ENCODE measurements around the gene TSPO. TPM values are rescaled to one million over a fixed set of nuclear protein-coding genes. Genes with fewer than 3 reads are reported as not detected.

Gene TSPO
- total and polyA plus RNA-seq, 9 of the 15 experiments (the other 6 are each of a cell fraction or from before 2014, with no cell fraction given): 4.9 to 126 (median 25.3) TPM

DNA sequence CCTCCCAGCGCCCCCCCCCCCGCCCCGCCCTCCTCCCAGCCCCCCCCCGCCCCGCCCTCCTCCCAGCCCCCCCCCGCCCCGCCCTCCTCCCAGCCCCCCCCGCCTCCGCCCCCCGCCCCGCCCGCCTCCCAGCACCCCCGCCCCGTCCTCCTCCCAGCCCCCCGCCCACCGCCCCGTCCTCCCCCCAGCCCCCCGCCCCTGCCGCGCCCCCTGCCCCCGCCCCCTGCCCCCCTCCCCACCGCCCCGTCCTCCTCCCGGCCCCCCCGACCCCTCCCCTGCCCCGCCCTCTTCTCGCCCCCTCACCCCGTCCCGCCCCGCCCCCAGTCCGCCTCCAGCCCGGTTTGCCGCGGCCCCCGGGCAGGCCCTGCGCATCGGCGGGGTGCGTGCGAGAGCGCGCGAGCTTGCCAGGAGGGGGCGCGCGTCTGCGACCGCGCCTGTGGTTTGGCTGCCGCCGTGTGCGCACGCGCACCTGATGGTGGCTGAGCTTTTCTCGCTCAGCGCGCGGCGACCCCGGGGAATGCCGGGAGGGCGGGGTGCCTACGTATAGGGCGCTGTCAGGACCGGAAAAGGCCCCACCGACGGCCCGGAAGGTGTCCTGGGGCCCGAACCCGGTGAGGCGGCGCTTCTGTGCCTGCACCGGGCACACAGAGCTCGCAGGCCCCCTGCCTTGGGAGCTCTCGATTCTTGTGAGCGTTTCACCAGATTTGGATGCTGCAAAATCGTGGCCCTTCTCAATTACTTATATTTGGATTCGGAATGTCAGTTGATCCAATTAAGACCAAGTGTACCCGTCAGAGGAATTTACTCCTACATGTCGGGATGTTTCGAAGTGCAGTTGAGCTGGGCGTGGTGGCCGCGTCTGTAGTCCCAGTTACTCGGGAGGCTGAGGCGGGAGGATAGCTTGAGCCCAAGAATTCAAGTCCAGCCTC is 36.1 kb downstream of the TSPO start (continued):
- TF ChIP-seq, protein P1, sequence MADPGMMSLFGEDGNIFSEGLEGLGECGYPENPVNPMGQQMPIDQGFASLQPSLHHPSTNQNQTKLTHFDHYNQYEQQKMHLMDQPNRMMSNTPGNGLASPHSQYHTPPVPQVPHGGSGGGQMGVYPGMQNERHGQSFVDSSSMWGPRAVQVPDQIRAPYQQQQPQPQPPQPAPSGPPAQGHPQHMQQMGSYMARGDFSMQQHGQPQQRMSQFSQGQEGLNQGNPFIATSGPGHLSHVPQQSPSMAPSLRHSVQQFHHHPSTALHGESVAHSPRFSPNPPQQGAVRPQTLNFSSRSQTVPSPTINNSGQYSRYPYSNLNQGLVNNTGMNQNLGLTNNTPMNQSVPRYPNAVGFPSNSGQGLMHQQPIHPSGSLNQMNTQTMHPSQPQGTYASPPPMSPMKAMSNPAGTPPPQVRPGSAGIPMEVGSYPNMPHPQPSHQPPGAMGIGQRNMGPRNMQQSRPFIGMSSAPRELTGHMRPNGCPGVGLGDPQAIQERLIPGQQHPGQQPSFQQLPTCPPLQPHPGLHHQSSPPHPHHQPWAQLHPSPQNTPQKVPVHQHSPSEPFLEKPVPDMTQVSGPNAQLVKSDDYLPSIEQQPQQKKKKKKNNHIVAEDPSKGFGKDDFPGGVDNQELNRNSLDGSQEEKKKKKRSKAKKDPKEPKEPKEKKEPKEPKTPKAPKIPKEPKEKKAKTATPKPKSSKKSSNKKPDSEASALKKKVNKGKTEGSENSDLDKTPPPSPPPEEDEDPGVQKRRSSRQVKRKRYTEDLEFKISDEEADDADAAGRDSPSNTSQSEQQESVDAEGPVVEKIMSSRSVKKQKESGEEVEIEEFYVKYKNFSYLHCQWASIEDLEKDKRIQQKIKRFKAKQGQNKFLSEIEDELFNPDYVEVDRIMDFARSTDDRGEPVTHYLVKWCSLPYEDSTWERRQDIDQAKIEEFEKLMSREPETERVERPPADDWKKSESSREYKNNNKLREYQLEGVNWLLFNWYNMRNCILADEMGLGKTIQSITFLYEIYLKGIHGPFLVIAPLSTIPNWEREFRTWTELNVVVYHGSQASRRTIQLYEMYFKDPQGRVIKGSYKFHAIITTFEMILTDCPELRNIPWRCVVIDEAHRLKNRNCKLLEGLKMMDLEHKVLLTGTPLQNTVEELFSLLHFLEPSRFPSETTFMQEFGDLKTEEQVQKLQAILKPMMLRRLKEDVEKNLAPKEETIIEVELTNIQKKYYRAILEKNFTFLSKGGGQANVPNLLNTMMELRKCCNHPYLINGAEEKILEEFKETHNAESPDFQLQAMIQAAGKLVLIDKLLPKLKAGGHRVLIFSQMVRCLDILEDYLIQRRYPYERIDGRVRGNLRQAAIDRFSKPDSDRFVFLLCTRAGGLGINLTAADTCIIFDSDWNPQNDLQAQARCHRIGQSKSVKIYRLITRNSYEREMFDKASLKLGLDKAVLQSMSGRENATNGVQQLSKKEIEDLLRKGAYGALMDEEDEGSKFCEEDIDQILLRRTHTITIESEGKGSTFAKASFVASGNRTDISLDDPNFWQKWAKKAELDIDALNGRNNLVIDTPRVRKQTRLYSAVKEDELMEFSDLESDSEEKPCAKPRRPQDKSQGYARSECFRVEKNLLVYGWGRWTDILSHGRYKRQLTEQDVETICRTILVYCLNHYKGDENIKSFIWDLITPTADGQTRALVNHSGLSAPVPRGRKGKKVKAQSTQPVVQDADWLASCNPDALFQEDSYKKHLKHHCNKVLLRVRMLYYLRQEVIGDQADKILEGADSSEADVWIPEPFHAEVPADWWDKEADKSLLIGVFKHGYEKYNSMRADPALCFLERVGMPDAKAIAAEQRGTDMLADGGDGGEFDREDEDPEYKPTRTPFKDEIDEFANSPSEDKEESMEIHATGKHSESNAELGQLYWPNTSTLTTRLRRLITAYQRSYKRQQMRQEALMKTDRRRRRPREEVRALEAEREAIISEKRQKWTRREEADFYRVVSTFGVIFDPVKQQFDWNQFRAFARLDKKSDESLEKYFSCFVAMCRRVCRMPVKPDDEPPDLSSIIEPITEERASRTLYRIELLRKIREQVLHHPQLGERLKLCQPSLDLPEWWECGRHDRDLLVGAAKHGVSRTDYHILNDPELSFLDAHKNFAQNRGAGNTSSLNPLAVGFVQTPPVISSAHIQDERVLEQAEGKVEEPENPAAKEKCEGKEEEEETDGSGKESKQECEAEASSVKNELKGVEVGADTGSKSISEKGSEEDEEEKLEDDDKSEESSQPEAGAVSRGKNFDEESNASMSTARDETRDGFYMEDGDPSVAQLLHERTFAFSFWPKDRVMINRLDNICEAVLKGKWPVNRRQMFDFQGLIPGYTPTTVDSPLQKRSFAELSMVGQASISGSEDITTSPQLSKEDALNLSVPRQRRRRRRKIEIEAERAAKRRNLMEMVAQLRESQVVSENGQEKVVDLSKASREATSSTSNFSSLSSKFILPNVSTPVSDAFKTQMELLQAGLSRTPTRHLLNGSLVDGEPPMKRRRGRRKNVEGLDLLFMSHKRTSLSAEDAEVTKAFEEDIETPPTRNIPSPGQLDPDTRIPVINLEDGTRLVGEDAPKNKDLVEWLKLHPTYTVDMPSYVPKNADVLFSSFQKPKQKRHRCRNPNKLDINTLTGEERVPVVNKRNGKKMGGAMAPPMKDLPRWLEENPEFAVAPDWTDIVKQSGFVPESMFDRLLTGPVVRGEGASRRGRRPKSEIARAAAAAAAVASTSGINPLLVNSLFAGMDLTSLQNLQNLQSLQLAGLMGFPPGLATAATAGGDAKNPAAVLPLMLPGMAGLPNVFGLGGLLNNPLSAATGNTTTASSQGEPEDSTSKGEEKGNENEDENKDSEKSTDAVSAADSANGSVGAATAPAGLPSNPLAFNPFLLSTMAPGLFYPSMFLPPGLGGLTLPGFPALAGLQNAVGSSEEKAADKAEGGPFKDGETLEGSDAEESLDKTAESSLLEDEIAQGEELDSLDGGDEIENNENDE (IDR thresholded peaks at IDR 0.05; ENCODE audit: low read depth, low read length): no peak
- TF ChIP-seq SRSF1 (IDR thresholded peaks at IDR 0.05; ENCODE audit: low read depth, low read length) (no peak), ZNF23 (CRISPR knock-in tag; IDR thresholded peaks at IDR 0.05) (no peak), PRMT5 (CRISPR knock-in tag; IDR thresholded peaks at IDR 0.05) (no peak), MBD2 (IDR thresholded peaks at IDR 0.05; ENCODE audit: borderline replicate concordance, low read depth) (0 out of 2 replicates have a peak, but pooled peaks have one; percentile 20), SMAD1 (IDR thresholded peaks at IDR 0.05; ENCODE audit: low read depth, low read length, partially characterized antibody) (peak; percentile 25), NR2C1 (IDR thresholded peaks at IDR 0.05) (peak; percentile 95), NR2C1 (tag; IDR thresholded peaks at IDR 0.05) (peak; percentile 96), HLTF (IDR thresholded peaks at IDR 0.05) (no peak), TAF1 (IDR thresholded peaks at IDR 0.05; ENCODE audit: control insufficient read depth, extremely low read depth, insufficient read depth, low read length, severe bottlenecking) (peak; percentile 67), NCOA2 (IDR thresholded peaks at IDR 0.05; ENCODE audit: partially characterized antibody in 2 of 2) (no peak)
- TF ChIP-seq, protein P2, sequence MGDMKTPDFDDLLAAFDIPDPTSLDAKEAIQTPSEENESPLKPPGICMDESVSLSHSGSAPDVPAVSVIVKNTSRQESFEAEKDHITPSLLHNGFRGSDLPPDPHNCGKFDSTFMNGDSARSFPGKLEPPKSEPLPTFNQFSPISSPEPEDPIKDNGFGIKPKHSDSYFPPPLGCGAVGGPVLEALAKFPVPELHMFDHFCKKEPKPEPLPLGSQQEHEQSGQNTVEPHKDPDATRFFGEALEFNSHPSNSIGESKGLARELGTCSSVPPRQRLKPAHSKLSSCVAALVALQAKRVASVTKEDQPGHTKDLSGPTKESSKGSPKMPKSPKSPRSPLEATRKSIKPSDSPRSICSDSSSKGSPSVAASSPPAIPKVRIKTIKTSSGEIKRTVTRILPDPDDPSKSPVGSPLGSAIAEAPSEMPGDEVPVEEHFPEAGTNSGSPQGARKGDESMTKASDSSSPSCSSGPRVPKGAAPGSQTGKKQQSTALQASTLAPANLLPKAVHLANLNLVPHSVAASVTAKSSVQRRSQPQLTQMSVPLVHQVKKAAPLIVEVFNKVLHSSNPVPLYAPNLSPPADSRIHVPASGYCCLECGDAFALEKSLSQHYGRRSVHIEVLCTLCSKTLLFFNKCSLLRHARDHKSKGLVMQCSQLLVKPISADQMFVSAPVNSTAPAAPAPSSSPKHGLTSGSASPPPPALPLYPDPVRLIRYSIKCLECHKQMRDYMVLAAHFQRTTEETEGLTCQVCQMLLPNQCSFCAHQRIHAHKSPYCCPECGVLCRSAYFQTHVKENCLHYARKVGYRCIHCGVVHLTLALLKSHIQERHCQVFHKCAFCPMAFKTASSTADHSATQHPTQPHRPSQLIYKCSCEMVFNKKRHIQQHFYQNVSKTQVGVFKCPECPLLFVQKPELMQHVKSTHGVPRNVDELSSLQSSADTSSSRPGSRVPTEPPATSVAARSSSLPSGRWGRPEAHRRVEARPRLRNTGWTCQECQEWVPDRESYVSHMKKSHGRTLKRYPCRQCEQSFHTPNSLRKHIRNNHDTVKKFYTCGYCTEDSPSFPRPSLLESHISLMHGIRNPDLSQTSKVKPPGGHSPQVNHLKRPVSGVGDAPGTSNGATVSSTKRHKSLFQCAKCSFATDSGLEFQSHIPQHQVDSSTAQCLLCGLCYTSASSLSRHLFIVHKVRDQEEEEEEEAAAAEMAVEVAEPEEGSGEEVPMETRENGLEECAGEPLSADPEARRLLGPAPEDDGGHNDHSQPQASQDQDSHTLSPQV (IDR thresholded peaks at IDR 0.05): peak; percentile 53; the same call in 1 of the 2 replicates
